Measurements from ENCODE around the gene KRTAP4-12.
"Not testable (repeated sequence)": the region's sequence is repeated elsewhere in the genome, so short reads cannot be mapped to it uniquely, and the experiment has no call there.

Gene KRTAP4-12

DNA sequence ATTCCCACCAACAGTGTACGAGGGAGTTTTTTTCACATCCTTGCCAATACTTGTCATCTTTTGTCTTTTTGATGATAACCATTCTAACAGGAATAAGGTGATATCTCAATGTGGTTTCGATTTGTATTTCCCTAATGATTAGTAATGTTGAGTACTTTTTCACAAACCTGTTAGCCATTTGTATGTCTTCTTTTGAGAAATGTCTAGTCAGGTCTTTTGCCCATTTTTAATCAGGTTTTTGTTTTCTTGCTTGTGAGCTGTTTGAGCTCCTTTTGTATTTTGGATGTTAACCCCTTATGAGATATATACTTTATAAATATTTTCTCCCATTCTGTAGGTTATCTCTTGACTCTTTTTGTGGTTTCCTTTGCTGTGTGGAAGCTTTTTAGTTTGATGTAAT lies 27.5 kb upstream of the KRTAP4-12 start:
- H3K9me3 ChIP-seq (ENCODE audit: control insufficient read depth, low read length): no peaks in the 10 kb centered on the region
- WGBS: 86% methylated on average over 1 of the region's 2 CpGs

DNA sequence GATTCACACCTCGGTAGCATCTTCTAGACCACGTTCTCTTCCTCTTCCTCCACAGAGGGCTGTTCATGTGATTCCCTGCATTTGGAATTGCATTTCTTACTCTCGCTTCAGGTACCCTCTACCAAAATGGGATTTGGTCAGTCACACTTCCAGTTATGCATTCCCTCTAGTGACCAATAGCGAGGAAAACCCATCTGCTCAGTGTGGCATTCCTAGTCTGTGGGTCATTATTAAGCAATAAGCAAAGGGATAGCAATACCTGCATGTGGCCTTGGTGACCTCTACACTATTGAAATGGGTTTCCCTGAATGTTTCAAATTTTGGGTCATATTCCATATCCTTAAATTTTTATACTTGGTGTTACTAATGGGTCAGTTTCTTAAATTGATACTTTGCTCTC lies 26.0 kb upstream of the KRTAP4-12 start:
- Histone ChIP-seq H3K4me2 (ENCODE audit: low read length, poor library complexity, severe bottlenecking) (no peak overlapping the region), H3K14ac (ENCODE audit: low read length in 2 of 2) (no peak overlapping the region), H2BK12ac (ENCODE audit: low read length in 2 of 2) (no peak overlapping the region), H2AK5ac (ENCODE audit: low read length, severe bottlenecking) (no peak overlapping the region), H3K18ac (ENCODE audit: low read depth in 1 of 2, low read length in 2 of 2) (no peak overlapping the region), H3K23ac (ENCODE audit: low read length in 2 of 2) (no peak overlapping the region), H4K8ac (ENCODE audit: low read length) (no peak overlapping the region), H3K27ac (ENCODE audit: low read length, poor library complexity, severe bottlenecking) (no peak overlapping the region), H3K27me3 (ENCODE audit: control insufficient read depth in 1 of 2, insufficient read depth in 1 of 2, low read length in 2 of 2) (no peaks in the 10 kb centered on the region), H4K91ac (ENCODE audit: low read length) (no peak overlapping the region), H2BK120ac (ENCODE audit: low read depth, low read length) (no peak overlapping the region), H3K4ac (ENCODE audit: low read depth in 1 of 2, low read length in 2 of 2) (no peak overlapping the region), H2AFZ (ENCODE audit: low read depth, low read length) (no peak overlapping the region), H3K4me3 (ENCODE audit: insufficient read depth in 1 of 2, low read depth in 1 of 2, low read length in 2 of 2) (no peak overlapping the region), H2BK5ac (ENCODE audit: low read depth, low read length, poor library complexity, severe bottlenecking) (no peak overlapping the region), H3K36me3 (ENCODE audit: control insufficient read depth in 1 of 2, insufficient read depth in 2 of 2, low read depth in 1 of 2, low read length in 2 of 2) (no peaks in the 10 kb centered on the region), H3K79me1 (replicated peaks; ENCODE audit: low read length, poor library complexity, severe bottlenecking) (no peaks in the 10 kb centered on the region), H2BK15ac (ENCODE audit: low read depth, poor library complexity, severe bottlenecking) (no peak overlapping the region), H3K9ac (ENCODE audit: low read length) (no peak overlapping the region), H3K4me1 (ENCODE audit: control insufficient read depth, insufficient read depth, low read depth, low read length) (no peaks in the 10 kb centered on the region), H3K9me3 (ENCODE audit: control insufficient read depth, low read length) (no peaks in the 10 kb centered on the region)
- 89% methylated on average over 3 of the region's 4 CpGs for WGBS
- DNase-seq: no peak

More for the DNA sequence above, 27.5 kb upstream of the KRTAP4-12 start:
- H3K27me3 ChIP-seq (ENCODE audit: control insufficient read depth in 1 of 2, insufficient read depth in 1 of 2, low read length in 2 of 2): no peaks in the 10 kb centered on the region
- H3K4ac ChIP-seq (ENCODE audit: low read depth in 1 of 2, low read length in 2 of 2): no peak overlapping the region
- no peak overlapping the region for H3K18ac ChIP-seq (ENCODE audit: low read depth in 1 of 2, low read length in 2 of 2)
- no peak overlapping the region for H3K27ac ChIP-seq (ENCODE audit: low read length, poor library complexity, severe bottlenecking)
- H3K36me3 ChIP-seq (ENCODE audit: control insufficient read depth in 1 of 2, insufficient read depth in 2 of 2, low read depth in 1 of 2, low read length in 2 of 2): no peaks in the 10 kb centered on the region
- no peak for DNase-seq
- no peak overlapping the region for H2AK5ac ChIP-seq (ENCODE audit: low read length, severe bottlenecking)
- H3K23ac ChIP-seq (ENCODE audit: low read length in 2 of 2): no peak overlapping the region
- no peak overlapping the region for H3K4me2 ChIP-seq (ENCODE audit: low read length, poor library complexity, severe bottlenecking)
- H3K9ac ChIP-seq (ENCODE audit: low read length): no peak overlapping the region
- no peak overlapping the region for H2BK120ac ChIP-seq (ENCODE audit: low read depth, low read length)
- no peak overlapping the region for H2BK12ac ChIP-seq (ENCODE audit: low read length in 2 of 2)
- no peak overlapping the region for H2BK15ac ChIP-seq (ENCODE audit: low read depth, poor library complexity, severe bottlenecking)
- no peaks in the 10 kb centered on the region for H3K4me1 ChIP-seq (ENCODE audit: control insufficient read depth, insufficient read depth, low read depth, low read length)
- no peak overlapping the region for H3K14ac ChIP-seq (ENCODE audit: low read length in 2 of 2)
- no peak overlapping the region for H3K4me3 ChIP-seq (ENCODE audit: insufficient read depth in 1 of 2, low read depth in 1 of 2, low read length in 2 of 2)
- no peak overlapping the region for H4K91ac ChIP-seq (ENCODE audit: low read length)
- H2BK5ac ChIP-seq (ENCODE audit: low read depth, low read length, poor library complexity, severe bottlenecking): no peak overlapping the region
- no peaks in the 10 kb centered on the region for H3K79me1 ChIP-seq (replicated peaks; ENCODE audit: low read length, poor library complexity, severe bottlenecking)
- no peak overlapping the region for H2AFZ ChIP-seq (ENCODE audit: low read depth, low read length)
- H4K8ac ChIP-seq (ENCODE audit: low read length): no peak overlapping the region

DNA sequence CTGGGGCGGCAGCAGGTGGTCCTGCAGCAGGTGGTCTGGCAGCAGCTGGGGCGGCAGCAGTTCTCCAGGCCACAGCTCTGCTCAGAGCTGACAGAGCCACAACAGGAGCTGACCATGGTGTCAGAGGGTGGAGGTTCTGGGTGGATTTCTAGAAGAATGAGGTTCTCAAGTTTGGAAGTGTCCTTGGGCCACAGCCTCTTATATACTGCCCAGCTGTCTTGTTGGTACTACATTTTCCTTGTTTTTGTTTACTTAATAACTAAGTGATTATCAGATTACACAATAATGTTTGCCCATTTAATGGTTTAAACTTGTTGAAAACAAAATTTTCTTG lies 25.6 kb upstream of the KRTAP4-12 start, which contains the start of gene KRTAP4-5:
Gene KRTAP4-5 (minus strand): TSS at position 174 of the 334 bp plus-strand sequence. CDS start 58 bp downstream, at position 116.
- Histone ChIP-seq H4K8ac (ENCODE audit: low read length) (no peak within 1 kb of the TSS), H3K4me3 (ENCODE audit: insufficient read depth in 1 of 2, low read depth in 1 of 2, low read length in 2 of 2) (no peak within 1 kb of the TSS), H3K9me3 (ENCODE audit: control insufficient read depth, low read length) (no peaks in the 10 kb centered on the region), H4K91ac (ENCODE audit: low read length) (no peak within 1 kb of the TSS), H3K36me3 (ENCODE audit: control insufficient read depth in 1 of 2, insufficient read depth in 2 of 2, low read depth in 1 of 2, low read length in 2 of 2) (no peaks in the 10 kb centered on the region), H3K23ac (ENCODE audit: low read length in 2 of 2) (no peak within 1 kb of the TSS), H2BK120ac (ENCODE audit: low read depth, low read length) (no peak within 1 kb of the TSS), H3K4me2 (ENCODE audit: low read length, poor library complexity, severe bottlenecking) (no peak within 1 kb of the TSS), H3K4me1 (ENCODE audit: control insufficient read depth, insufficient read depth, low read depth, low read length) (no peaks in the 10 kb centered on the region), H3K27me3 (ENCODE audit: control insufficient read depth in 1 of 2, insufficient read depth in 1 of 2, low read length in 2 of 2) (no peaks in the 10 kb centered on the region), H2AK5ac (ENCODE audit: low read length, severe bottlenecking) (no peak within 1 kb of the TSS), H2BK12ac (ENCODE audit: low read length in 2 of 2) (no peak within 1 kb of the TSS), H3K4ac (ENCODE audit: low read depth in 1 of 2, low read length in 2 of 2) (no peak within 1 kb of the TSS), H3K18ac (ENCODE audit: low read depth in 1 of 2, low read length in 2 of 2) (no peak within 1 kb of the TSS), H2BK15ac (ENCODE audit: low read depth, poor library complexity, severe bottlenecking) (no peak within 1 kb of the TSS), H3K27ac (ENCODE audit: low read length, poor library complexity, severe bottlenecking) (no peak within 1 kb of the TSS), H3K9ac (ENCODE audit: low read length) (no peak within 1 kb of the TSS), H3K14ac (ENCODE audit: low read length in 2 of 2) (no peak within 1 kb of the TSS), H2AFZ (ENCODE audit: low read depth, low read length) (no peak within 1 kb of the TSS), H2BK5ac (ENCODE audit: low read depth, low read length, poor library complexity, severe bottlenecking) (no peak within 1 kb of the TSS), H3K79me1 (replicated peaks; ENCODE audit: low read length, poor library complexity, severe bottlenecking) (no peaks in the 10 kb centered on the region)
- WGBS: 47% methylated on average over 2 of the region's 2 CpGs
- no peak for DNase-seq

GRCh38 chr17:41148971-41149651 lies 25.1 kb upstream of the KRTAP4-12 start:
- H3K18ac ChIP-seq (ENCODE audit: low read depth in 1 of 2, low read length in 2 of 2); H3K4ac ChIP-seq (ENCODE audit: low read depth in 1 of 2, low read length in 2 of 2); H3K9me3 ChIP-seq (ENCODE audit: control insufficient read depth, low read length); H3K36me3 ChIP-seq (ENCODE audit: control insufficient read depth in 1 of 2, insufficient read depth in 2 of 2, low read depth in 1 of 2, low read length in 2 of 2); H3K23ac ChIP-seq (ENCODE audit: low read length in 2 of 2); H2AK5ac ChIP-seq (ENCODE audit: low read length, severe bottlenecking); H2BK5ac ChIP-seq (ENCODE audit: low read depth, low read length, poor library complexity, severe bottlenecking); H3K9ac ChIP-seq (ENCODE audit: low read length); H4K8ac ChIP-seq (ENCODE audit: low read length); H2BK12ac ChIP-seq (ENCODE audit: low read length in 2 of 2); H4K91ac ChIP-seq (ENCODE audit: low read length); H3K27ac ChIP-seq (ENCODE audit: low read length, poor library complexity, severe bottlenecking); H2AFZ ChIP-seq (ENCODE audit: low read depth, low read length); DNase-seq; H3K14ac ChIP-seq (ENCODE audit: low read length in 2 of 2); H3K4me2 ChIP-seq (ENCODE audit: low read length, poor library complexity, severe bottlenecking); H3K27me3 ChIP-seq (ENCODE audit: control insufficient read depth in 1 of 2, insufficient read depth in 1 of 2, low read length in 2 of 2); H3K4me1 ChIP-seq (ENCODE audit: control insufficient read depth, insufficient read depth, low read depth, low read length); H3K4me3 ChIP-seq (ENCODE audit: insufficient read depth in 1 of 2, low read depth in 1 of 2, low read length in 2 of 2); H2BK15ac ChIP-seq (ENCODE audit: low read depth, poor library complexity, severe bottlenecking); H2BK120ac ChIP-seq (ENCODE audit: low read depth, low read length); H3K79me1 ChIP-seq (replicated peaks; ENCODE audit: low read length, poor library complexity, severe bottlenecking): not testable (repeated sequence)
- WGBS: 80% methylated on average over 10 of the region's 10 CpGs

Data from mesenchymal stem cell (in vitro differentiated cells and primary cell).